ENCODE data around the gene CD82.
"Not testable (repeated sequence)": the region's sequence is repeated elsewhere in the genome, so short reads cannot be mapped to it uniquely, and the experiment has no call there.

Gene CD82

GRCh38 chr11:44533921-44534711, 31.3 kb upstream of the CD82 start:
- DNase-seq (ENCODE audit: low spot score), result no peak

DNA sequence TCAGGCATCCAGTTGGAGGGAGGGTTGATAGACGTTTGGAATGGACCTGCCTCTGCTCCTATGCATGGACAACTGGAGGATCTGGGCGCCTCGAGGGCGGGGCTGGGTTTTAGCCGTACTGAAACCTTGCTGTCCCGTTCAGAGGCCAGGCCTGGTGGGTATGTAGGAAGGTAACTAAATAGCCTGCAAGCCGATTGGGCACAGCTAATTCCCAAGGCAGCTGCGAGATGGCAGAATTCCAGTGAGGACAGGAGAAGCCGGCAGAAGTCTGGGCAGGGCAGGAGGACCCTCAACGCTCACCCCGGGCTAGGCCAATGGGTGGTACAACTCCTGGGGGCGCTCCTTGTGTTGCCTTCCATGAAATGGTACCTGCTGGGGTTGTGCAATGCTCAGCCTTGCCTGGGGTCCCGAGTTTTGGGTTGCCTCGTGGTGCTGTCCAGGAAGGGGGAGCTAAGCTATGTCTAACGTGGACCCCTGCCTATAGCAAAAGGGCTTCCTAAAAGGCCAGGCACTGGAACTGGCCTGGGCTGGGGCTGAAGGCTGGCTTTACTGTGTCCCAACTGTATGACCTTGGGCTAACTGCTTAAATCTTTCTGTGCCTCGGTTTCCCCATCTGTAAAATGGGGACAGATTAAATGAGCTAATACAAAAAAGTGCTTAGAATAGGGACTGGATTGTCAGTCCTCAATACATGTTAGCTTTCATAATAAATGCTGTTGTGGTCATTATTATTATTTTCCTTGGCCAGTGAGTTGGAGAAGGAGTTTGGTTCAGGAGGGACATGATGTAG, 30.1 kb upstream of the CD82 start:
- no peak for DNase-seq (ENCODE audit: low spot score)

- DNase-seq (ENCODE audit: low spot score), result no peak
Measured at GRCh38 chr11:44536788-44537516, 28.5 kb upstream of the CD82 start.

DNA sequence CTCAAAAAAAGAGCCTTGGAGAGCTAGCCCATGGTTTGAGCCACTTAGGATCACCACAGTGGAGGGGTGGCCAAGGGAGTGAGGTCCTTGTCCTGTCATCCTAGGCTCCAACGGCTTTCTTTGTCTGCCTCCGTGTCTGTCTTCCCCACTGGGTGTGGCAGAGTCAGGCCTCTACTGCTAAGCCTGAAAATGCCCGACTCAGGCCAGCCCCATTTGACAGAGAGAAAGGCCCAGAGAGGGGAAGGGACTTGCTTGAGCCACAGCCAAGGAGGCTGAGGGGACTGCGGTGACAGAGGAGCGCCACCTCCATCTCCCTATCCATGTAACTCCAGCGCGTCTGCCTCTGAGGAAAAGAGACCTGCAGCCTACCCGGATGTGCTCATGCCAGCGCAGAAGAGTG, 27.8 kb upstream of the CD82 start:
- no peak for DNase-seq (ENCODE audit: low spot score)

DNA sequence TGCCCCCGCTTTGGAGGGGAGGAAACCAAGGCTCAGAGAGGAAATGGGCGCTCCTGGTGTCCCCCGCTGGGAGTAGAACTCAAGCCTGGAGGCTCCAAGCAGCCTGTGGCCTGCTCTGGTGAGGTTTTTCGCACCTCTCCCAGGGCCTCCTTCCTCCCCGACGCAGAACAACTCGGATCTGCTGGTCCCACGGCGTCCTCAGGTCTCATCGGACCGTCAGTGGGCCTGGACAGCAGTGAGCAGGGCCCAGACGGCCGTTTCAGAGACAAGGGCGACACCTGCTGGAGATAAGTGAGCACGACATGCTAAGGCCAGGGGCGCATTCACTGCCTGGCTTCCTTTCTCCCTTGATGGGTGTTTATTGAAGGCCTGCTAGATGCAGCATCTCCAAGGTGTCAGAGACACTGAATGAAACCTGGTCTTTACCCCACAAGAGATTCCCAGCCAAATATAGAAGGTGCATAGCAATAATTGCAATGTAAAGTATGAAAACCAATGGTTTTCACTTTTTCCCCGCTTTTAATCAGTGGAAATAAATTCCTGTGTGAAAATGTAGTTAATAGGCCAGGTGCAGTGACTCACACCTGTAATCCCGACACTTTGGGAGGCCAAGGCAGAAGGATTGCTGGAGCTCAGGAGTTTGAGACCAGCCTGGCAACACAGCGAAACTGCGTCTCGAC, 26.9 kb upstream of the CD82 start:
- peak; percentile 77 for DNase-seq (ENCODE audit: low spot score)

- DNase-seq (ENCODE audit: low spot score), result no peak
Measured at GRCh38 chr11:44539971-44540370, 25.5 kb upstream of the CD82 start.

GRCh38 chr11:44540667-44541066, 24.8 kb upstream of the CD82 start:
- DNase-seq (ENCODE audit: low spot score), result no peak

DNA sequence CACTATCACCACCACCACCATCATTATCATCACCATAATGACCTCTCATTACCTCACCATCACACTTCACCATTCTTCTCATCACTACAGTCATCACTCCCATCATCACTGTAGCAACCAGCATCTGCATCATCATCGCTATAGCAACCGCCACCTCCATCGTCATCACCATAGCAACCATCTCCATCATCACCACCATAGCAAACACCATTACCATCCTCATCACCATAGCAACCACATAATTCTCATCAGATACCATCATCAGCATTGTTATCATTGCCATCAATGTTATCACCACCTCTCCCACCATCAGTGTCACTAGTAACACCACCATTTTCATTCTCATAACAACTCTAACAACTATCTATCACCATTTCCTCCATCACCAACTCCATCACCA, 23.1 kb upstream of the CD82 start:
- peak; percentile 21 for DNase-seq (ENCODE audit: low spot score)

- DNase-seq (ENCODE audit: low spot score), result not testable (repeated sequence)
Measured at GRCh38 chr11:44546984-44547383, 18.5 kb upstream of the CD82 start.

DNA sequence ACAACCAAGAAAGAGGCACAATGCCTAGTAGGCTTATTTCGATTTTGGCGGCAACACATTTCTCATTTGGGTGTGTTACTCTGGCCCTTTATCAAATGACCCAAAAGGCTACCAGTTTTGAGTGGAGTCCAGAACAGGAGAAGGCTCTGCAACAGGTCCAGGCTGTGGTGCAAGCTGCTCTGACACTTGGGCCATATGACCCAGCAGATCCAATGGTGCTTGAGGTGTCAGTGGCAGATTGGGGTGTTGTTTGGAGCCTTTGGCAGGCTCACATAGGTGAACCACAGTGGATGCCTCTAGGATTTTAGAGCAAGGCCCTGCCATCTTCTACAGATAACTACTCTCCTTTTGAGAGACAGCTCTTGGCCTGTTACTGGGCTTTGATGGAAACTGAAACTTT, 17.9 kb upstream of the CD82 start:
- DNase-seq (ENCODE audit: low spot score), result not testable (repeated sequence)

GRCh38 chr11:44548032-44548695, 17.3 kb upstream of the CD82 start:
- no peak for DNase-seq (ENCODE audit: low spot score)

DNA sequence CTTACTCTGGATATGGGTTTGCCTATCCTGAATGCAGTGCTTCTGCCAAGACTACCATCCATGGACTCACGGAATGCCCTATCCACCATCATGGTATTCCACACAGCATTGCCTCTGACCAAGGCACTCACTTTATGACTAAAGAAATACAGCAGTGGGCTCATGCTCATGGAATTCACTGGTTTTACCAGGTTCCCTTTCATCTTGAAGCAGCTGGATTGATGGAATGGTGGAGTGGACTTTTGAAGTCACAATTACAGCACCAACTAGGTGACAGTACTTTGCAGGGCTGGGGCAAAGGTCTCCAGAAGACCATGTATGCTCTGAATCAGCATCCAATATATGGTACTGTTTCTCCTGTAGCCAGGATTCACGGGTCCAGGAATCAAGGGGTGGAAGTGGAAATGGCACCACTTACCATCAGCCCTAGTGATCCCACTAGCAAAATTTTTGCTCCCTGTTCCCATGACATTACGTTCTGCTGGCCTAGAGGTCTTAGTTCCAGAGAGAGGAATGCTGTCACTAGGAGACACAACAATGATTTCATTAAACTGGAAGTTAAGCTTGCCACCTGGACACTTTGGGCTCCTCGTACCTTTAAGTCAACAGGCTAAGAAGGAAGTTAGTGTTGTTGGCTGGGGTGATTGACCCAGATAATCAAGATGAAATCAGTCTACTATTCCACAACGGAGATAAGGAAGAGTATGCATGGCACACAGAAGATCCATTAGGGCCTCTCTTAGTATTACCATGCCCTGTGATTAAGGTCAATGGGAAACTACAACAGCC, 16.3 kb upstream of the CD82 start:
- DNase-seq (ENCODE audit: low spot score), result not testable (repeated sequence)

DNA sequence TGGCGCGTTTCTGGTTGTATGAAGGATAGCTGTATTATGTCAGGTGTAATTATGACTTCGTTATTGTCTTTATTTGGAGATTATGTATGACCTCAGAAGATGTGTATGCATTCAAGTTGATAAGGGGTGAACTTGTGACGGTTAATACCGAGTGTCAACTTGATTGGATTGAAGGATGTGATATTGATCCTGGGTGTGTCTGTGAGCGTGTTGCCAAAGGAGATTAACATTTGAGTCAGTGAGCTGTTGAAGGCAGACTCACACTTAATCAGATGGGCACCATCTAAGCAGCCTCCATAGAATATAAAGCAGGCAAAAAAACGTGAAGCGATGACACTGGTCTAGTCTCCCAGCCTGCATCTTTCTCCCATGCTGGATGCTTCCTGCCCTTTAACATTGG, 15.3 kb upstream of the CD82 start:
- no peak for DNase-seq (ENCODE audit: low spot score)

GRCh38 chr11:44551456-44552139, 13.9 kb upstream of the CD82 start:
- no peak for DNase-seq (ENCODE audit: low spot score)

GRCh38 chr11:44555031-44555800, 10.2 kb upstream of the CD82 start:
- DNase-seq (ENCODE audit: low spot score), result no peak

- DNase-seq (ENCODE audit: low spot score), result peak; percentile 79
Measured at GRCh38 chr11:44556735-44557409, 8.6 kb upstream of the CD82 start.

GRCh38 chr11:44557464-44557863, 8.0 kb upstream of the CD82 start:
- DNase-seq (ENCODE audit: low spot score), result peak; percentile 53

DNA sequence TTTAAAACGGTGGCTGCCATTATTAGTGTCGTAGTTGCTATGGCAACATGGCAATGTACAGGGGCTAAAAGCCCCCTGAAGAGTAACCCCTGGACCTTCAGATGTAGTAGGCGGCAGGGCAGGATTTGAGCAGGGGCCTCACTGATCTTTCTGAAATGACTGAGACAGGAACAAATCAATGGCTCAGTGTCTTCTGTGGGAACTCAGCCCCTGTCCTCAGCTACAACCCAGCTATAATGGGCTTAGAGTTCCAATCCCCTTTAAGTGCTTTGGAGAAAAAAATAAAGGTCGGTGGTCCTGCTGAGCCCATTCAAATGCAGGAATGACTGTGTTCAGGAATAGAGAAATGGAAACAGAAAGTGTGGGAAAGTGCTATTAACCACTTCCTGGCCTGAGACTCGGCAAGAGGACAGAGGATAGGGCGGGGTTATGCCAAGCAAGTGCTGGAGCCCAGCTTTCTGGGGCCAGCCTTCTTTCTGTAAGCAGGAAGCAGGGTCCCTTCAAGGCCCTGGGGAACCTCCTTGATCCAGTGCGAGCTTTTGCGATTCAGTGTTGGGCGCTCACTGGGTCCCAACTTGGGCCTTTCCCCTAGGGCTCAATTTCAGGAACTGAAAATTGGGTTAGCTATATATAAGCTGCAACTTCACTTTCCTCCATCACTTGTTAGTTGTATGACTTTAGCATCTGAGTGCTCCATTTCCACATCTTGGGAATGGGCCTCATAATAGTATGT, 6.1 kb upstream of the CD82 start:
- peak; percentile 72 for DNase-seq (ENCODE audit: low spot score)
